K562 (cell line): ENCODE data around the gene BDH1. TPM values are rescaled to one million over a fixed set of nuclear protein-coding genes. Genes with fewer than 3 reads are reported as not detected.

Source experiments
- ATAC-seq: fragments of 200-7000 bp; cut with Tn5 transposase; 3 replicates; pipeline ENCODE4 v1.9.1; 2020; ENCODE audit warnings: moderate library complexity
- BruUV-seq: library from RNA; stranded (reverse); fragments of 400-500 nt; replicated peaks from 2 replicates; lab custom pipeline; 2021; lab: Mats Ljungman, UMichigan
- CTCF ChIA-PET: fragments of 300-600 bp; formaldehyde crosslinking; extraction: SDS; loops from one replicate; lab custom pipeline; 2021; ENCODE audit warnings: low intra/inter-chr PET ratio; lab: Yijun Ruan, JAX
- POLR2A ChIA-PET: fragments of 300-600, 350-650 bp; sonication (Branson Sonifier 250); formaldehyde crosslinking; extraction: SDS; loops from one replicate; lab custom pipeline; 2021; ENCODE audit warnings: antibody characterized with exemption, inconsistent platforms; lab: Yijun Ruan, JAX
- DNase-seq, 4 experiments: peaks; one replicate each; pipeline versions ENCODE4 v3.0.0 to v3.0.0-alpha.2; 2011 to 2018; ENCODE audit warnings: low spot score in 3 of 4, mixed read lengths in 3 of 4; ENCODE audit errors: extremely low read depth in 1 of 4
- FAIRE-seq: peaks from 2 replicates; lab custom pipeline; 2011; peaks lifted over from hg19 to GRCh38; lab: Jason Lieb, UNC
- H2AFZ ChIP-seq: 2 replicates; pipeline ENCODE4 v1.6.0; 2011; ENCODE audit warnings: low read depth, low read length, control low read depth, inconsistent platforms
- H3K27ac ChIP-seq: fragments of 200-600 bp; 3 replicates; pipeline ENCODE4 v1.8.0; 2011; ENCODE audit warnings: low read depth, mild to moderate bottlenecking, control low read depth, inconsistent platforms, low read length, moderate library complexity, mixed read lengths; ENCODE audit errors: extremely low read depth
- H3K27me3 ChIP-seq, 2 experiments: fragments of 300-600 bp in 1 of 2; 2 replicates in 1 of 2; 3 replicates in 1 of 2; pipeline versions ENCODE4 v1.6.0 to v1.8.0; 2011; ENCODE audit warnings: inconsistent platforms in 2 of 2, low read length in 2 of 2, mild to moderate bottlenecking in 1 of 2, mixed read lengths in 1 of 2, moderate library complexity in 1 of 2; ENCODE audit not compliant: control insufficient read depth in 2 of 2, insufficient read depth in 2 of 2
- H3K36me3 ChIP-seq: fragments of 300-600 bp; 3 replicates; pipeline ENCODE4 v1.8.0; 2011; ENCODE audit warnings: mild to moderate bottlenecking, low read length, inconsistent platforms; ENCODE audit not compliant: control insufficient read depth, insufficient read depth
- H3K4me1 ChIP-seq, 2 experiments: fragments of 200-600 bp in 1 of 2; replicated peaks in 1 of 2; 2 replicates in 1 of 2; 3 replicates in 1 of 2; pipeline versions ENCODE4 v1.5.1 to v1.8.0; 2011; ENCODE audit warnings: inconsistent platforms in 2 of 2, low read length in 2 of 2, mild to moderate bottlenecking in 1 of 2, mixed read lengths in 1 of 2, moderate library complexity in 1 of 2; ENCODE audit not compliant: control insufficient read depth in 2 of 2, insufficient read depth in 2 of 2
- H3K4me2 ChIP-seq: 2 replicates; pipeline ENCODE4 v1.6.1; 2011; ENCODE audit warnings: low read length, control low read depth, inconsistent platforms, mixed read lengths; ENCODE audit not compliant: insufficient read depth
- H3K4me3 ChIP-seq: fragments of 200-600 bp; sonication (generic), shearing (Covaris generic); 2 replicates; pipeline ENCODE4 v1.5.1; 2016; ENCODE audit warnings: control low read depth, inconsistent platforms
- H3K79me2 ChIP-seq: fragments of 200-600 bp; 3 replicates; pipeline ENCODE4 v1.8.0; 2011; ENCODE audit warnings: low read length, inconsistent platforms; ENCODE audit not compliant: control insufficient read depth, insufficient read depth
- H3K9ac ChIP-seq, 2 experiments: 2 replicates each; pipeline versions ENCODE4 v1.6.0 to v1.6.1; 2011; ENCODE audit warnings: low read depth in 2 of 2, low read length in 2 of 2, control low read depth in 1 of 2, inconsistent platforms in 1 of 2, mild to moderate bottlenecking in 1 of 2, mixed read lengths in 1 of 2; ENCODE audit not compliant: insufficient read depth in 1 of 2
- H3K9me1 ChIP-seq: one replicate; pipeline ENCODE4 v1.6.0; 2011; ENCODE audit warnings: inconsistent platforms, mild to moderate bottlenecking, low read length, moderate library complexity; ENCODE audit not compliant: control insufficient read depth, insufficient read depth
- H3K9me3 ChIP-seq: replicated peaks from 2 replicates; pipeline ENCODE4 v1.5.1; 2011; ENCODE audit warnings: low read depth, low read length, inconsistent platforms; ENCODE audit not compliant: control insufficient read depth, insufficient read depth
- H4K20me1 ChIP-seq: replicated peaks from 2 replicates; pipeline ENCODE4 v1.6.1; 2011; ENCODE audit warnings: low read length, inconsistent platforms, mixed read lengths; ENCODE audit not compliant: control insufficient read depth, insufficient read depth
- DLX4 ChIP-seq: fragments of 250-450 bp; sonication (Bioruptor Pico); IDR thresholded peaks from 2 replicates; pipeline ENCODE4 v1.6.1; 2021; ENCODE audit warnings: mild to moderate bottlenecking
- RERE ChIP-seq: sonication (generic); formaldehyde crosslinking; IDR thresholded peaks from 2 replicates; pipeline ENCODE4 v1.8.0; 2023; ENCODE audit warnings: missing genetic modification reagents, mild to moderate bottlenecking, borderline replicate concordance
- SMARCA5 ChIP-seq: fragments of 450-650 bp; IDR thresholded peaks from 2 replicates; pipeline ENCODE4 v1.6.1; 2016
- SMARCB1 ChIP-seq: IDR thresholded peaks from 2 replicates; pipeline ENCODE4 v1.6.1; 2011; ENCODE audit warnings: improper control_type of control experiment, low read depth; ENCODE audit not compliant: insufficient read length
- ZNF133 ChIP-seq: fragments of 250-450 bp; sonication (Bioruptor Pico); IDR thresholded peaks from 2 replicates; pipeline ENCODE4 v1.4.0; 2020; ENCODE audit warnings: mild to moderate bottlenecking
- ZNF318 ChIP-seq, 2 experiments: fragments of 450-650 bp; IDR thresholded peaks; 2 replicates each; pipeline ENCODE4 v1.6.1; 2016; ENCODE audit warnings: mild to moderate bottlenecking in 2 of 2, borderline replicate concordance in 1 of 2, low read depth in 1 of 2, moderate library complexity in 1 of 2
- ZNF668 ChIP-seq: fragments of 250-450 bp; sonication (Bioruptor Pico); IDR thresholded peaks from 2 replicates; pipeline ENCODE4 v1.8.0; 2022; ENCODE audit warnings: mild to moderate bottlenecking, inconsistent platforms
- WGBS: fragments of 100-300 bp; shearing (Covaris generic); methylation state at CpG from one replicate; pipeline ENCODE4 v1.1.6; 2016; ENCODE audit warnings: low coverage, mixed read lengths; ENCODE audit not compliant: insufficient coverage; ENCODE audit errors: missing lambda C conversion rate; 5-methylcytosine and 5-hydroxymethylcytosine counted together
- in situ Hi-C: fragments of 300-500 bp; cut with MboI; formaldehyde crosslinking; loops from 4 replicates; pipeline ENCODE4 v1.15.0; 2018; ENCODE audit warnings: inconsistent platforms, mixed read lengths
- intact Hi-C: fragments of 100-400 bp; cut with micrococcal nuclease; formaldehyde crosslinking; loops from 2 replicates; pipeline ENCODE4 v1.14.2; 2022
- polyA plus RNA-seq, 8 experiments: library from polyadenylated mRNA; depleted of rRNA in 4 of 8; stranded (reverse) in 5 of 8; unstranded in 3 of 8; fragments of >200 nt; fragmentation: Nextera tagmentation in 2 of 8; fragmentation: Illumina TruSeq in 1 of 8; extraction: Ambion mirVana in 2 of 8; extraction: Trizol in 1 of 8; gene quantifications; 2 replicates each; pipeline versions ENCODE4 v1.2.1 to v1.2.3, GENCODE V29; 2011 to 2014; ENCODE audit warnings: inconsistent platforms in 1 of 8, missing spikeins in 1 of 8
- total RNA-seq, 7 experiments: library from RNA; depleted of rRNA in 6 of 7; stranded (reverse); fragments of >200 nt in 6 of 7; fragmentation: Illumina TruSeq in 2 of 7; extraction: Trizol in 2 of 7; gene quantifications; 2 replicates each; pipeline versions ENCODE4 v1.2.1 to v1.2.3, GENCODE V29; 2011 to 2021; ENCODE audit warnings: low replicate concordance in 1 of 7

Gene BDH1
- total and polyA plus RNA-seq, 9 of the 15 experiments (the other 6 are each of a cell fraction or from before 2014, with no cell fraction given), result 0.07 to 0.89 (median 0.12) TPM; not detected in 3

GRCh38 chr3:197504641-197505121, 51.1 kb downstream of the BDH1 start:
- no peak overlapping the region for H3K9ac ChIP-seq
- 48% methylated on average over 12 of the region's 15 CpGs for WGBS
- no peaks in the 10 kb centered on the region for H3K9me3 ChIP-seq
- H3K79me2 ChIP-seq, result no peaks in the 10 kb centered on the region
- H3K4me2 ChIP-seq, result no peak overlapping the region
- no peak overlapping the region for H3K4me3 ChIP-seq
- no peak for ATAC-seq
- in situ Hi-C loops (loop anchor here (25.0 kb wide), 2 partner anchors 242 to 517 kb away; no protein-coding TSS in a partner anchor), intact Hi-C loops (loop anchor here (10.0 kb wide), 1 partner anchor 280 kb away; no protein-coding TSS in a partner anchor)
- no peaks in the 10 kb centered on the region for H3K36me3 ChIP-seq
- H2AFZ ChIP-seq, result no peak overlapping the region
- no peak for DNase-seq
- H3K4me1 ChIP-seq, result peaks cover under 1 to 14% of the 10 kb centered on the region in 2 experiments; a peak in 3 of 5 replicates
- BruUV-seq, result no TSS peak
- POLR2A ChIA-PET, result interaction anchor here (0.6 kb wide), 1 partner anchor 475 kb away, joined by 3 read pairs; the partner anchor contains the start of gene MELTF
- FAIRE-seq, result no peak
- no peaks in the 10 kb centered on the region for H3K9me1 ChIP-seq
- H4K20me1 ChIP-seq, result no peaks in the 10 kb centered on the region
- H3K27me3 ChIP-seq, result peaks cover 14 to 28% of the 10 kb centered on the region in 2 experiments; a peak in 4 of 5 replicates
- no peak overlapping the region for H3K27ac ChIP-seq
- CTCF ChIA-PET, result no interaction called here
- TF ChIP-seq SMARCA5 (no peak), RERE (CRISPR knock-in tag) (no peak), ZNF133 (CRISPR knock-in tag) (no peak), DLX4 (CRISPR knock-in tag) (no peak), SMARCB1 (no peak), ZNF318 (IDR thresholded peaks at IDR 0.05; ENCODE audit: borderline replicate concordance in 1 of 2, low read depth in 1 of 2) (no peak), ZNF668 (CRISPR knock-in tag) (no peak)
